HuH-7.5 (cell line): ENCODE data around the gene RNF130.
A peak's percentile ranks its signal among the peaks of the same experiment; 100 is the strongest.
"Not testable (repeated sequence)": the region's sequence is repeated elsewhere in the genome, so short reads cannot be mapped to it uniquely, and the experiment has no call there.

Experiments used
- DNase-seq: peaks from one replicate; pipeline ENCODE4 v3.0.0; 2011; ENCODE audit warnings: low spot score

RNF130 gene

GRCh38 chr5:180018347-180019060, 53.1 kb downstream of the RNF130 start:
- no peak for DNase-seq

GRCh38 chr5:180015523-180015922, 56.0 kb downstream of the RNF130 start:
- not testable (repeated sequence) for DNase-seq

- DNase-seq = no peak
These were observed 57.9 kb downstream of the RNF130 start for GRCh38 chr5:180013678-180014077.

- no peak for DNase-seq
These were observed 59.2 kb downstream of the RNF130 start for GRCh38 chr5:180012316-180012715.

- DNase-seq = no peak
These were observed 60.9 kb downstream of the RNF130 start for GRCh38 chr5:180010636-180011035.

- DNase-seq = no peak
These were observed 62.0 kb downstream of the RNF130 start for GRCh38 chr5:180009581-180009980.

- no peak for DNase-seq
These were observed 63.1 kb downstream of the RNF130 start for GRCh38 chr5:180008433-180008832.

GRCh38 chr5:180007582-180007981, 64.0 kb downstream of the RNF130 start:
- no peak for DNase-seq

- no peak for DNase-seq
These were observed 65.4 kb downstream of the RNF130 start for GRCh38 chr5:180006141-180006540.

GRCh38 chr5:180003127-180003526, 68.4 kb downstream of the RNF130 start:
- no peak for DNase-seq

- no peak for DNase-seq
These were observed 69.8 kb downstream of the RNF130 start for GRCh38 chr5:180001742-180002141.

GRCh38 chr5:180001136-180001535, 70.4 kb downstream of the RNF130 start:
- no peak for DNase-seq

- DNase-seq = no peak
These were observed 73.1 kb downstream of the RNF130 start for GRCh38 chr5:179998485-179998884.

- DNase-seq = no peak
These were observed 76.8 kb downstream of the RNF130 start for GRCh38 chr5:179994583-179995323.

GRCh38 chr5:179992855-179993254, 78.7 kb downstream of the RNF130 start:
- DNase-seq = not testable (repeated sequence)

GRCh38 chr5:179991106-179991505, 80.5 kb downstream of the RNF130 start:
- no peak for DNase-seq

- not testable (repeated sequence) for DNase-seq
These were observed 81.0 kb downstream of the RNF130 start for GRCh38 chr5:179990525-179990924.

- no peak for DNase-seq
These were observed 85.2 kb downstream of the RNF130 start for GRCh38 chr5:179986328-179986727.

- no peak for DNase-seq
These were observed 89.9 kb downstream of the RNF130 start for GRCh38 chr5:179981636-179982035.

GRCh38 chr5:179980767-179981166, 90.8 kb downstream of the RNF130 start:
- no peak for DNase-seq

- DNase-seq = no peak
These were observed 92.8 kb downstream of the RNF130 start for GRCh38 chr5:179978792-179979191.

- DNase-seq = no peak
These were observed 95.8 kb downstream of the RNF130 start for GRCh38 chr5:179975713-179976134.

GRCh38 chr5:179974946-179975712, 96.4 kb downstream of the RNF130 start:
- DNase-seq = peak; percentile 44
